Measurements from ENCODE around the gene BAHD1.

The BAHD1 gene

GRCh38 chr15:40464595-40465185 is 23.9 kb downstream of the BAHD1 start:
- H3K4me3 ChIP-seq (ENCODE audit: severe bottlenecking) = no peak overlapping the region
- no peaks in the 10 kb centered on the region for H3K9me3 ChIP-seq (ENCODE audit: severe bottlenecking)
- H3K27me3 ChIP-seq (ENCODE audit: insufficient read depth, poor library complexity, severe bottlenecking) = no peaks in the 10 kb centered on the region
- ATAC-seq (ENCODE audit: low read depth) (no peak), DNase-seq (ENCODE audit: low spot score) (no peak)
- H3K4me1 ChIP-seq (ENCODE audit: insufficient read depth, poor library complexity, severe bottlenecking) = no peaks in the 10 kb centered on the region
- no peak for TF ChIP-seq CTCF (IDR thresholded peaks at IDR 0.05; ENCODE audit: poor library complexity, severe bottlenecking)
- no peak overlapping the region for H3K27ac ChIP-seq (ENCODE audit: poor library complexity, severe bottlenecking)
- H3K36me3 ChIP-seq (ENCODE audit: low read depth) = peaks cover 18% of the 10 kb centered on the region

- Histone ChIP-seq H3K4me3 (ENCODE audit: severe bottlenecking) (no peak overlapping the region), H3K36me3 (ENCODE audit: low read depth) (peaks cover 18% of the 10 kb centered on the region), H3K4me1 (ENCODE audit: insufficient read depth, poor library complexity, severe bottlenecking) (no peaks in the 10 kb centered on the region), H3K27ac (ENCODE audit: poor library complexity, severe bottlenecking) (no peak overlapping the region), H3K9me3 (ENCODE audit: severe bottlenecking) (no peaks in the 10 kb centered on the region), H3K27me3 (ENCODE audit: insufficient read depth, poor library complexity, severe bottlenecking) (no peaks in the 10 kb centered on the region)
- no peak for TF ChIP-seq CTCF (IDR thresholded peaks at IDR 0.05; ENCODE audit: poor library complexity, severe bottlenecking)
- no peak for ATAC-seq (ENCODE audit: low read depth)
- DNase-seq (ENCODE audit: low spot score) = no peak
These were observed 25.2 kb downstream of the BAHD1 start for GRCh38 chr15:40465939-40466338.

- H3K9me3 ChIP-seq (ENCODE audit: severe bottlenecking) = no peaks in the 10 kb centered on the region
- no peak overlapping the region for H3K4me3 ChIP-seq (ENCODE audit: severe bottlenecking)
- no peak for ATAC-seq (ENCODE audit: low read depth)
- no peaks in the 10 kb centered on the region for H3K4me1 ChIP-seq (ENCODE audit: insufficient read depth, poor library complexity, severe bottlenecking)
- H3K27ac ChIP-seq (ENCODE audit: poor library complexity, severe bottlenecking) = no peak overlapping the region
- no peaks in the 10 kb centered on the region for H3K27me3 ChIP-seq (ENCODE audit: insufficient read depth, poor library complexity, severe bottlenecking)
- TF ChIP-seq CTCF (IDR thresholded peaks at IDR 0.05; ENCODE audit: poor library complexity, severe bottlenecking) = no peak
- DNase-seq (ENCODE audit: low spot score) = no peak
- H3K36me3 ChIP-seq (ENCODE audit: low read depth) = peaks cover 18% of the 10 kb centered on the region
These were observed 25.9 kb downstream of the BAHD1 start for GRCh38 chr15:40466426-40467260.

- Histone ChIP-seq H3K9me3 (ENCODE audit: severe bottlenecking) (no peaks in the 10 kb centered on the region), H3K4me3 (ENCODE audit: severe bottlenecking) (no peak overlapping the region), H3K27ac (ENCODE audit: poor library complexity, severe bottlenecking) (no peak overlapping the region), H3K4me1 (ENCODE audit: insufficient read depth, poor library complexity, severe bottlenecking) (peaks cover 5% of the 10 kb centered on the region), H3K36me3 (ENCODE audit: low read depth) (peaks cover 17% of the 10 kb centered on the region), H3K27me3 (ENCODE audit: insufficient read depth, poor library complexity, severe bottlenecking) (no peaks in the 10 kb centered on the region)
- TF ChIP-seq CTCF (IDR thresholded peaks at IDR 0.05; ENCODE audit: poor library complexity, severe bottlenecking) = no peak
- no peak for ATAC-seq (ENCODE audit: low read depth)
- DNase-seq (ENCODE audit: low spot score) = no peak
These were observed 26.5 kb downstream of the BAHD1 start for GRCh38 chr15:40467261-40467615.

DNA sequence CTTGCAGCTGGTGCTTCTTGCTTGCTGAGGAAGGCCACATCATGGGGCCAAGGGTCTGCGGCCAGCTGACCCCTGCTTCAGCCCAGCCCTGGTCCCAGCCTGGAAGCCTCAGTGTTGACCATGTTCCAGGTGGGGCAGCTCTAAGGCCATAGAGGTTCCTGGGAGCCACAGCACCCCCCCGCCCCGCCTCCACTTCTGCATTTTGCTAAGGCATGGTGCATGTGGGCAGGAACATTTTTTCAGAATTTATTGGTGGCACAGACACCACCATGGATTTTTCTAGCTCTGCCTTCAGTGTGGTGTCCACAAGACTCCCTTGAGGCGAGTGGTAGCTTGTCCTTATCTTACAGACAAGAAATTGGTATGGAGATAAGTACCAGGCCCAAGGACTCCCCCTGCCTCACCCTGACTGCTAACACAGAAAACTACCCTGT is 28.2 kb downstream of the BAHD1 start:
- DNase-seq (ENCODE audit: low spot score) = no peak
- no peak overlapping the region for H3K4me3 ChIP-seq (ENCODE audit: severe bottlenecking)
- H3K36me3 ChIP-seq (ENCODE audit: low read depth) = peaks cover under 1% of the 10 kb centered on the region; the same call in 1 of the 2 replicates
- no peak for TF ChIP-seq CTCF (IDR thresholded peaks at IDR 0.05; ENCODE audit: poor library complexity, severe bottlenecking)
- H3K27me3 ChIP-seq (ENCODE audit: insufficient read depth, poor library complexity, severe bottlenecking) = no peaks in the 10 kb centered on the region
- no peaks in the 10 kb centered on the region for H3K9me3 ChIP-seq (ENCODE audit: severe bottlenecking)
- H3K27ac ChIP-seq (ENCODE audit: poor library complexity, severe bottlenecking) = no peak overlapping the region
- H3K4me1 ChIP-seq (ENCODE audit: insufficient read depth, poor library complexity, severe bottlenecking) = peaks cover 6% of the 10 kb centered on the region
- no peak for ATAC-seq (ENCODE audit: low read depth)

All from RWPE2 (cell line).